ENCODE measurements around the gene ARHGAP23. TPM values are rescaled to one million over a fixed set of nuclear protein-coding genes. Genes with fewer than 3 reads are reported as not detected.

The ARHGAP23 gene
- polyA plus RNA-seq, 1 donor from 2014 or later = 1.6 TPM

DNA sequence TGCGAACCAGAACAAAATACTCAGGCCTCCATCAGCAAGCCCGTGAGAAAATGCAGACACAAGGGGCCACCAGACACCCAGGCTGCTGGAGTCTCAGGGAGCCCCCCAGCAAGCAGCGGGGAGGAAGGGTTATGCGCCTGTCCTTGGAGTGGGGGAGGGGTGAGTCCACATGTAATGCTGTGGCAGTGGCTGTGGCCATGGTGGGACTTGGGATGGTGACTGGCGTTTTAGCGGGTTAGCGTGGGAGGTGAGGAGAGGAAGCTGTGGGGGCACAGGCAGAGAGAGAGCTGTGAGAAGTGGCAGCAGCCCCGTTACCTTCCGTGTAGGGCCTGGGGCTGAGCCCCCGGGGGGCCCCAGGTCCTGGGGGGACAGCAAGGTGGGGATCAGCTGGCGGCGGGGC is 119.2 kb downstream of the ARHGAP23 start:
- H3K4me3 ChIP-seq (ENCODE audit: low read length) = no peak overlapping the region
- H3K79me2 ChIP-seq (replicated peaks; ENCODE audit: insufficient read depth, low read length) = no peaks in the 10 kb centered on the region
- no peaks in the 10 kb centered on the region for H4K20me1 ChIP-seq (ENCODE audit: insufficient read depth)

DNA sequence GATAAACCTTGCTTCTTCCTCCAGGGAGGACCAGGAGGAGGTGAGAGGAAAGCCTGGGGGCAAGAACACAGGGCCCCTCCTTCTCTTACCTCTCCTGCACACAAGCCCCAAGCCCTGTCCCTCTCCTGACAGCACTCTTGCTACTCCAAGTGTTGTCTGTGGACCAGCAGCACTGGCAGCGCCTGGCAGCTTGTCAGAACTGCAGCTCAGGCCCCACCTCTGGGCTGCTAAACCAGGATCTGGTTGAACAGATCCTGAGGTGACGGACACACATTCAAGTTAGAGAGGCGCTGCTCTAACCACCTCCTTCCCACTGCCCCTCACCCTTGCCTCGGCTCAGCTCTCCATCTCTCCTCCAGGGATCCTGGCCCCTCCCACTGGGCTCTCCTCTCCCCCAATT is 121.0 kb downstream of the ARHGAP23 start:
- Histone ChIP-seq H3K9me3 (ENCODE audit: low read length) (no peaks in the 10 kb centered on the region), H2AFZ (ENCODE audit: low read depth, low read length) (no peak overlapping the region), H3K4me2 (ENCODE audit: low read length) (no peak overlapping the region), H3K4me3 (ENCODE audit: low read length) (no peak overlapping the region), H3K27me3 (ENCODE audit: insufficient read depth, low read depth, low read length) (no peaks in the 10 kb centered on the region), H3F3A (ENCODE audit: insufficient read depth, low read length, poor library complexity, severe bottlenecking) (no peaks in the 10 kb centered on the region), H3K79me2 (replicated peaks; ENCODE audit: insufficient read depth, low read length) (no peaks in the 10 kb centered on the region), H4K20me1 (ENCODE audit: insufficient read depth) (no peaks in the 10 kb centered on the region), H3K9me2 (ENCODE audit: insufficient read depth, low read length) (no peaks in the 10 kb centered on the region), H3K9ac (ENCODE audit: low read length) (no peak overlapping the region), H3K36me3 (ENCODE audit: insufficient read depth, low read length) (no peaks in the 10 kb centered on the region), H3K27ac (ENCODE audit: low read length) (no peak overlapping the region)
- TF ChIP-seq MXI1 (conservative IDR thresholded peaks at IDR 0.05; ENCODE audit: poor library complexity, severe bottlenecking) (no peak), RAD21 (conservative IDR thresholded peaks at IDR 0.05) (no peak), TAF1 (IDR thresholded peaks at IDR 0.05; ENCODE audit: low read depth) (no peak), POLR2AphosphoS5 (IDR thresholded peaks at IDR 0.05) (no peak), EP300 (conservative IDR thresholded peaks at IDR 0.05; ENCODE audit: poor library complexity, severe bottlenecking) (no peak), SMC3 (conservative IDR thresholded peaks at IDR 0.05; ENCODE audit: poor library complexity) (no peak)
- TF ChIP-seq, protein P1, sequence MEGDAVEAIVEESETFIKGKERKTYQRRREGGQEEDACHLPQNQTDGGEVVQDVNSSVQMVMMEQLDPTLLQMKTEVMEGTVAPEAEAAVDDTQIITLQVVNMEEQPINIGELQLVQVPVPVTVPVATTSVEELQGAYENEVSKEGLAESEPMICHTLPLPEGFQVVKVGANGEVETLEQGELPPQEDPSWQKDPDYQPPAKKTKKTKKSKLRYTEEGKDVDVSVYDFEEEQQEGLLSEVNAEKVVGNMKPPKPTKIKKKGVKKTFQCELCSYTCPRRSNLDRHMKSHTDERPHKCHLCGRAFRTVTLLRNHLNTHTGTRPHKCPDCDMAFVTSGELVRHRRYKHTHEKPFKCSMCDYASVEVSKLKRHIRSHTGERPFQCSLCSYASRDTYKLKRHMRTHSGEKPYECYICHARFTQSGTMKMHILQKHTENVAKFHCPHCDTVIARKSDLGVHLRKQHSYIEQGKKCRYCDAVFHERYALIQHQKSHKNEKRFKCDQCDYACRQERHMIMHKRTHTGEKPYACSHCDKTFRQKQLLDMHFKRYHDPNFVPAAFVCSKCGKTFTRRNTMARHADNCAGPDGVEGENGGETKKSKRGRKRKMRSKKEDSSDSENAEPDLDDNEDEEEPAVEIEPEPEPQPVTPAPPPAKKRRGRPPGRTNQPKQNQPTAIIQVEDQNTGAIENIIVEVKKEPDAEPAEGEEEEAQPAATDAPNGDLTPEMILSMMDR (IDR thresholded peaks at IDR 0.05; ENCODE audit: poor library complexity, severe bottlenecking) = no peak
- TF ChIP-seq, protein P2, sequence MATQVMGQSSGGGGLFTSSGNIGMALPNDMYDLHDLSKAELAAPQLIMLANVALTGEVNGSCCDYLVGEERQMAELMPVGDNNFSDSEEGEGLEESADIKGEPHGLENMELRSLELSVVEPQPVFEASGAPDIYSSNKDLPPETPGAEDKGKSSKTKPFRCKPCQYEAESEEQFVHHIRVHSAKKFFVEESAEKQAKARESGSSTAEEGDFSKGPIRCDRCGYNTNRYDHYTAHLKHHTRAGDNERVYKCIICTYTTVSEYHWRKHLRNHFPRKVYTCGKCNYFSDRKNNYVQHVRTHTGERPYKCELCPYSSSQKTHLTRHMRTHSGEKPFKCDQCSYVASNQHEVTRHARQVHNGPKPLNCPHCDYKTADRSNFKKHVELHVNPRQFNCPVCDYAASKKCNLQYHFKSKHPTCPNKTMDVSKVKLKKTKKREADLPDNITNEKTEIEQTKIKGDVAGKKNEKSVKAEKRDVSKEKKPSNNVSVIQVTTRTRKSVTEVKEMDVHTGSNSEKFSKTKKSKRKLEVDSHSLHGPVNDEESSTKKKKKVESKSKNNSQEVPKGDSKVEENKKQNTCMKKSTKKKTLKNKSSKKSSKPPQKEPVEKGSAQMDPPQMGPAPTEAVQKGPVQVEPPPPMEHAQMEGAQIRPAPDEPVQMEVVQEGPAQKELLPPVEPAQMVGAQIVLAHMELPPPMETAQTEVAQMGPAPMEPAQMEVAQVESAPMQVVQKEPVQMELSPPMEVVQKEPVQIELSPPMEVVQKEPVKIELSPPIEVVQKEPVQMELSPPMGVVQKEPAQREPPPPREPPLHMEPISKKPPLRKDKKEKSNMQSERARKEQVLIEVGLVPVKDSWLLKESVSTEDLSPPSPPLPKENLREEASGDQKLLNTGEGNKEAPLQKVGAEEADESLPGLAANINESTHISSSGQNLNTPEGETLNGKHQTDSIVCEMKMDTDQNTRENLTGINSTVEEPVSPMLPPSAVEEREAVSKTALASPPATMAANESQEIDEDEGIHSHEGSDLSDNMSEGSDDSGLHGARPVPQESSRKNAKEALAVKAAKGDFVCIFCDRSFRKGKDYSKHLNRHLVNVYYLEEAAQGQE (IDR thresholded peaks at IDR 0.05; ENCODE audit: borderline replicate concordance) = no peak

More for the DNA sequence above, 119.2 kb downstream of the ARHGAP23 start:
- no peak overlapping the region for H3K4me2 ChIP-seq (ENCODE audit: low read length)
- H3K9me2 ChIP-seq (ENCODE audit: insufficient read depth, low read length) = no peaks in the 10 kb centered on the region
- H3K36me3 ChIP-seq (ENCODE audit: insufficient read depth, low read length) = no peaks in the 10 kb centered on the region
- H3K27ac ChIP-seq (ENCODE audit: low read length) = no peak overlapping the region
- no peak overlapping the region for H2AFZ ChIP-seq (ENCODE audit: low read depth, low read length)
- H3K9ac ChIP-seq (ENCODE audit: low read length) = no peak overlapping the region
- no peak for TF ChIP-seq SMC3 (conservative IDR thresholded peaks at IDR 0.05; ENCODE audit: poor library complexity)
- TF ChIP-seq, protein P2 (IDR thresholded peaks at IDR 0.05; ENCODE audit: borderline replicate concordance) = no peak
- TF ChIP-seq EP300 (conservative IDR thresholded peaks at IDR 0.05; ENCODE audit: poor library complexity, severe bottlenecking) = no peak
- TF ChIP-seq, protein P1 (IDR thresholded peaks at IDR 0.05; ENCODE audit: poor library complexity, severe bottlenecking) = no peak
- TF ChIP-seq MXI1 (conservative IDR thresholded peaks at IDR 0.05; ENCODE audit: poor library complexity, severe bottlenecking) = no peak
- TF ChIP-seq POLR2AphosphoS5 (IDR thresholded peaks at IDR 0.05) = no peak
- no peak for TF ChIP-seq EZH2 (IDR thresholded peaks at IDR 0.05; ENCODE audit: borderline replicate concordance, insufficient read depth, low read length, poor library complexity, severe bottlenecking)
- no peak for TF ChIP-seq TAF1 (IDR thresholded peaks at IDR 0.05; ENCODE audit: low read depth)
- TF ChIP-seq RAD21 (conservative IDR thresholded peaks at IDR 0.05) = no peak
- H3K9me3 ChIP-seq (ENCODE audit: low read length) = no peaks in the 10 kb centered on the region
- no peaks in the 10 kb centered on the region for H3K27me3 ChIP-seq (ENCODE audit: insufficient read depth, low read depth, low read length)
- no peaks in the 10 kb centered on the region for H3F3A ChIP-seq (ENCODE audit: insufficient read depth, low read length, poor library complexity, severe bottlenecking)

Measured in neural cell (in vitro differentiated cells).